HG03097 (cell line): Measurements from ENCODE around the gene TIAM1.
A peak's percentile ranks its signal among the peaks of the same experiment; 100 is the strongest.

Experiments used
- ATAC-seq: cut with Tn5 transposase; IDR thresholded peaks from one replicate; pipeline ENCODE4 v1.9.1; 2021; ENCODE audit not compliant: unreplicated experiment, low FRiP score

Gene TIAM1

DNA sequence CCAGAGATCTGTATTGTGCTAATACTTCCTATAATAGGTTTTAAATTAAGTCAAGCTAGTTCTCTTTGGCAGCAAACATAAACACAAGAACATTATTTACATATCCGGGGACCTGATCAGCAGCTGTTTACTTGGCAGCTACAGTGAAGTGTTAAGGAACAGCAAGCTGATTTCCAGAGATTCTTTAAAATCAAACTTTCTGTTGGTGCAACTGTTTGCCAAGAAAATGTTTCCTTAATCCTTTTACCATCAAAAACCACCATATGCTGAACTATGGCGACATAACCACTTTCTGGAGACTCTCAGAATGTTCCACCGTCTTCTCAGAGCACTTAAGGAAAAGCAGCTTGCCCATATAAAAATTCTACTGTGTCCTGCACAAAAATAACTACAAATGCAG is 198.8 kb downstream of the TIAM1 start:
- no peak for ATAC-seq

DNA sequence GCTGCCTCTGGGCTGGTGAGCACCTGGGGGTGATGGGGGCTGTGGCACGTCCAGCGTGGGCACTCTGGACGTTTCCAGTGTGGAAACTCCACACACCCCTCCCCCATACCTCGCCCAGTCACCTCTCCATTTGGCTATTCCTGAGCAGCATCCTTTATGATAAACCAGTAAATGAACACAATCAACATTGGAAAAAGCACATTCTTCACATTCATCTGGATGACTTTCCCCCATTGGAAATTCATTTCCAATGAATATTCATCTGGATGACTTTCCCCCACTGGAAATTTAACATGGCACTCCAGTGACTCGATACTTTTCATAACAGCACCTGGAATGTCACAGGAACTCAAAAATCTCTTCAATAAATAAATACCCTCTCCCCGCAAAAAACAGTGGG is 201.0 kb downstream of the TIAM1 start:
- no peak for ATAC-seq

DNA sequence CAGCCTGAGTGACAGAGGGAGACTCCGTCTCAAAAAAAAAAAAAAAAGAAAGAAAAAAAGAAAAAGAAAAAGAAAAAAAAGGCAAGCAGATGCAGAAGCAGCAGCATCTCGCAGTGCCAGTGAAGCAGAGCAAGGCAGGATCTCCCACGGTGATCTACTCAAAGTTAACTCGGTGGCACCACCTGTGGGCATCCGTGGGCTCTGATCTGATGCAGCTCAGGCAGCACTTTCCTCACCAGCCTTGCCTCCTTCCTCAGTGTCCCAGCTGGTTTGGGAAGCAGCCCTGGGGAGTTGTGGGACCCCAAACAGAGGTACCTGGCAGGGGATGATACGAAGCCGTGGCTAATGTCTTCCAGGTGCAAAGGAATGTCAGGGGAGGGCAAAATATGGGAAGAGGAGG is 201.5 kb downstream of the TIAM1 start:
- ATAC-seq, result no peak

DNA sequence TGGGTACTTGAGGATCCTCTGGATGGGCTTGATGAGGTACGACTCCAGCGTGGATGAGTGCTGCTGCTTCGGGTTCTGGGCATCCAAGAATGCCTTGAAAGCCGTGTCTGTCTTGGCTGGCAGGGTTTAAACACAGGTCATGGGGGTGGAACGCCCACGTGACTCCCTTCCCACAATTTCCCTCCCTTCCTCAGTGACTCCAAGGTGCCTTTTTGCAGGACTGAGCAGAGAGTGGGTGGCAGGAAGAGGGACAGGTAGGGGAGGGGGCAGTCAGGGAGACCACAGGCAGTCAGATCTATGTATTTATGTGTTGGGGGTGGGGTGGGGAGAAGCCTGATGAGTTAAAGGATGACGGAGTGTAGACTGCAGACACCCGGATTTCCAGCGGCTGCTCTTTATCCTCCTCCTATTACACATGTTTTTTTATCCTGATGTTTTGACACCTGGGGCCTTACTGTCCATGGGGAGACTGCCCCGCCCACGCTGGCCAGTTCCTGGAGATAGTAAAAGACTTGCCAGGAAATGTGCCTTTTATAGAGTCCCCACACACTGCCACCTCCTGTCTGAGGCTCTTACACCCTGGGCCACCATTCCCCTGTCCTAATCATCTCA is 202.6 kb downstream of the TIAM1 start:
- no peak for ATAC-seq

DNA sequence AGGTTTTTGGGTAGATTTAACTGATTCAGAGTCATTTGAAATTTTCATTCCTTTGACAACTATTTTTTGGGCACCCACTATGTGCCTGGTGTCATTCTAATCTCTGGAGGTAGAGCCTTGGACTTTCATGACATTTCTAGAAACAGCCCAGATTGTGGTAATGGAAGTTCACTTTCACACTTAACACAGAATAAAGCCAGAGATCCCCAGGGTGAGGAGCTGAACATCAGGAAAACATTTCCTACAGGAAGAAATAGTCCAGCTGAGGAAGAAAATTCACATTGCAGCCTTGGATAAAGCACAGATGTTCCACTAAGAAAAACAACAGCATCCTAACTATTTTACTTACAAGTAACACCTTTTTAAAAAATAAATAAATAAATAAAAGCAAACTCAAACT is 203.4 kb downstream of the TIAM1 start:
- no peak for ATAC-seq

DNA sequence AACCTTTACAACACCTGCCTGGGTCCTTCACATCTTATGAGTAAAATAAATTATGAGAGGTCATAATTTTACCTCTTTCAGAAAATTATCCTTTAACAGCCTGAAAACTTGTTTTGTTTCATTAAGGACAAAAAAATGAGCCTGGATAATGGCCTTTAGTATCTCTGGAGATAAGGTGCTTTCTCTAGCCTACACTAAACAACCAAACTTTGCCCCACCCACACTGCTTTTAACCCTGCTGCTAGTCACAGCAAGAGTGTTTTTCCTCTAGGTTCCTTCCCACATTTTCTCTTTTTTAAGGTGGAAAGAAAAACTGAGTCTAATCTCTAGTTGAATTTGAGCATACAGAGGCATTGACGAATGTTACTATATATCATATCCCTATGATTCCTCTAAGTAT is 204.0 kb downstream of the TIAM1 start:
- ATAC-seq, result no peak

DNA sequence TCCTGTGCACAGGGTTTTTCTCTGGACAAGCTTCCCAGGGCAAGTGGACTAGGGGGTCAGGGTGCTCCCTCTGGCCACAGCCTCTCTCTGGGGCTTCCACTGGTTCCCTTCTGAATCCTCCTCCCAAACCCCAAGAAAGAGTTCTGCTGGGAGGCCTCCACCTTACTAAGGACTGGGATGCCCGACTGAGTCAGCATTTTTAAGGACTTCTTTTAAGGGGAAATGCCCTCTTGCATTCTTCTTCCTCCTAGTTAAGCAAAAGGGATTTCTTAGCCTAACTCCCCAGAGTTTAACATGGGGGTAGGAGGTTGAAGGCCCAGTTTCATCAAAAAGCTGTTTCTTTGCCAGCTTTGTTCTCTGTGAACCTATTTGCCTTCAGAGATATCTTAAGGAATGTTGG is 206.1 kb downstream of the TIAM1 start:
- no peak for ATAC-seq

DNA sequence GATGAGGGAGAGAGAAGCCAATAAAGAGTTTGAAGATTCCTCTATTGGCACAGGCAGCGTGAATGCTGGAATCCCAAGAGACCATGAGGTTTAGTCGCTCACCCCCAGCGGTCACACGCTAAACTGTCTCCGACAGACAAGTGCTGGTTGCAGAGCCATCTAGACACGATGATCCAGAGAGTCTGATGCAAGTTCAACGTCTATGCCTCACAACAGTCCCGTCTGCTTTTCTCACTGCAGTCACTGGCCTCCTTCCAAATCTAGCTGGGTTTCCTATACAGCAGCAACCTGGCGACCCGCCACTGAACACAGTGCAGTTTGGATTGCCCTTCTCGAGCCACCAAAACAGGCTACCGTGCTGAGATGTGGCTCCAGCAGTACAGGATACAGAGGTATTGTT is 207.2 kb downstream of the TIAM1 start:
- ATAC-seq, result peak; percentile 53

DNA sequence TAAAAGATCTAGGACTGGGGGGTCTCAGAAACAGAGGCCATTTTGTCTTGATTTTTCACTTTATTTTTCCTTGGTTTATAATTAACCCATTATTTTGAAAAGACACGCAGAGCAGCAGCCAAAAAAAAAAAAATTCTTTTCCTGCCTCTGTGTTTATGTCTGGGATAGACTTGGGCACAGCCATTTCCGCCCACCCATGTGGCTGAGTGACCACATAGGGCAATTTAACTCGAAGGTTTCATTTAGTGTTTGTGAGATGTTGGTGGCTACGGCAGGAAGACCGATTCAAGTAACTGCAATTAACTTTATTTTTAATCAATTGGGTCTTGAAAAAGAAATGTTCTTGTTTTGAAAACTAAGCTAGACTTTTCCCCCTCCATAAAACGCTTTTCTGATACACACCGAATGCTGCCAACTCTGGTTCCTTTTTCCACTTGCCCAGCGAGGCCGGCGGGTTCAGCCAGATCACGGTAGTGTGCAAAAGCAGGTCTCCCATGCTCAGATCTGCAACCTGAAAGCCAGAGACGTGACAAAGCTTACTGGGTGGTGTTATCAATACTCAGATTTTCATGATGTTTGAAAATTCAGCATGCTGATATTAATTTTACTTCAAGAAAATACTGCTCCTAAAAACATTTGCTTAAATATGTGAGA is 208.4 kb downstream of the TIAM1 start:
- no peak for ATAC-seq

DNA sequence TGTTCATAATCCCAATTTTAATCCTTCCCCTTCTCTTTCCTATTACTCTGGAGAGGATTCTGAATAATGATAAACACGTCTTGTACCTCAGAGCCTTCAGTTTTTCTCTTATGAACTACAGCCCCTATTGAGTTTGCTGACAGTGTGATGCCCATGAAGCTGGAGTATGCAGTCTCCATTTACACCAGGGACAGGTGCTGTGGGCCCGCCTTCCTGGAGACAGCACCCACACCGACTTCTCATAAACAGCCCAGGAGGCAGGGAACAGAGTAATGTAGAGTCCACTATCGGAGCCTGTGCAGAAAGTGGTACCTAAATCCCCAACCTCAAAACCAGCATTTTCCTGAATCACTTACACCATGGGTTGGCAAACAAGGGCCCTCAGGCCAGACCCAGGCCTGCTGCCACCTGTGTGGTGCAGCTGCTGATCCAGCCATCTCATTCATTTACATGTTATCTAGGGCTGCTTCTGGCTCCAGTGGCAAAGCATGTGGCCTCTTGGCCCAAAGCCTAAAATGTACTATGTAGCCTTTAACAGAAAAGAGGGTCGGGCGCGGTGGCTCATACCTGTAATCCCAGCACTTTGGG is 210.7 kb downstream of the TIAM1 start:
- peak; percentile 9 for ATAC-seq

DNA sequence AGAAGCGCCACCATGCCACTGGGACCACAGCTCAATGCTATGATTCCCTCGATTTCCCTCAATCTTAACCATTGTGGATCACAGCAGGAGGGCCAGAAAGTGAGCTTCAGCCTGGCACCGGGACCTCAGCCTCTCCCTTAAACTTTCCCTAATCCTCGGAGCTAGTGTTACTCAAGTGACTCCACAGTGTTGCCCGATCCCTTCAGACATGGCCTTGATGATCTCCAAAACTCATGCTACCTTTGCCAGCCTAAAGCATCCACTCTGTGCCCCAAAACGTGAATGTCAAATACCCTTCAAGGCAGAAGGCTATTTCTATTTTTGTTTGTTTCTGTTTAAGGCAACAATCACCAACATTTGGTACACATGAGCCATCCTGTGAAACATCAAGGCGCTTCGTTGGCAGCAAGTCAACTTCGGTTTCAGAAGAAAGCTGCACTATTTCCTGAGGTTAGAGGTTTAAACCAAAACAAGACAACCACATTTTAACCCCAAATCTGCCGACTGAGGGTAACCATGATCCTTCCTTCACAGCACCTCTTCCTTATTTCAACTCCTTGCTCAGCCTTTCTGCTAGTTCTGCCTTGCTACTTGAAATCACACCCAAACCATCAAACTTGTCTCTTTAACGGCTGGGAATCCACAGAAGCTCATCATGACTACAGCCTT is 211.4 kb downstream of the TIAM1 start:
- peak; percentile 75 for ATAC-seq

DNA sequence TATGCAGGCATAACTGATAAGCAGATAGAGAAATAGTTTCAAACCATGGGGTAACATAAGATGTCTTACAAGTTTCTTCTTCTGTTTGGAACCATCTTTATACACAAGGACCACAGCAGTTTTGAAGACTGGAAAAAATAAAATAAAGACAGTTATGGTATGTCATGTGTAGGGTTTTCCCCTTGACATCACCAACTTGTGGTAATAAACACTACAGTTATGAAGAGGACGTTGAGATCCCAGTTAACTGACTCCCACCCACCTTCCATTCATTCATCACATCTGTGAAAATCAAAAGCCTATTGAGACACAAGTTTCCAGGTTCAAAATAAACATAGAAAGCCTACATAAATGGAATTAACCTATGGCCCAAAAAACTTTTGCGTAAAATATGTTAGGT is 213.2 kb downstream of the TIAM1 start:
- ATAC-seq, result no peak

DNA sequence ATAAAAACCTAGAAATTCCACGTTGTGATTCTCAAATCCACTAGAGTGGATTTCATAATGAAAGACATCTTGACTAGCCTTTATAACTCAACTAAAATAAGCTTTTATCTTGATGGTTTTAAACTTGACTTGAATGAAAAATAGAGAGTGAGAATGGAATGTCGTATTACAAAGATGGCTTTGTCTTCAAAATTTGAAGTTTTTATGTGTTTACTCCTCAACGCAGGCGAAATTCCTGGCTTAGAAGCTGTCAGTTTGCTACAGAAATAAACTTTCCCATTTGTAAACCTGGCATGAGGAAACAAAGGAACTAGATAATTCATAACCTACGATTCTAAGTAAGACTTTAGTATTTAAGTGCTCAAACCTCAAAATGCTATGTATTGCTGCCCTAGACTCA is 215.8 kb downstream of the TIAM1 start:
- no peak for ATAC-seq

DNA sequence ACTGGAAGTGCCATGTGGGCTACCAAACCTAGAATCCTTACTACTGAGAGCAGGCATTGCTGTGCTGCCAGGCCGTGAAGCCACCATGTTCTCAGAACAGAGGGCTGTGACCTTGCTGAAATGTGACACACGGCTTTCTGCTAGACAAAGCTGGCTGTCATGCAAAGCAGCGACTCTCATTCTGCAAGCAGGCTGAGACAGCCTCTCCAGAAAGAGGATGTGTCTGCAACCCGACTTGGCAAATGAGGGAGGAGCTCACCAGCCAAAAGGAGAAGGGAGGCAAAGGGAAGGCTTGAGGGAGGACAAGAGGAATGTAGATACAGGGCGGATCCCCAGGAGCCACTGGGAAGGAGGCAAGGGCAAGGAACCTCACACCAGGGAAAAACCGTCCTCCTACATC is 220.1 kb downstream of the TIAM1 start:
- ATAC-seq, result no peak

DNA sequence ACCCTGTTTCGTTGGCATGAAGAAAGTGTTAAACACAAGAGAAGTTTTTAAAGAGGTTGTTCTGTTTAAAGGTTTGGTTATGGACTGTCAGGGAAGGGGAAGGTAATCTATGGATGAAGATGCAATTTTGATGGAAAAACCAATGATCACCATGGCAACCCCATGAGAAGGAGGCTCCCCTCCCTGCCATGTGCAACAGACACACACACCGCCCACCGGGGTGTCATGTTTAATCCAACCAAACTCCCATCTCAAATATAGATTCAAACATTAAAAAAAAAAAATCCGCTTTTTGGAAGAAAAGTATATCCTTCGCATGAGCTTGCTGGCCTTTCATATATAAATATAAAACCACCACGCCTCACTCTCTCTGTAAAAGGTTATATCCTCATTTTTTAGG is 224.9 kb downstream of the TIAM1 start:
- ATAC-seq, result no peak

DNA sequence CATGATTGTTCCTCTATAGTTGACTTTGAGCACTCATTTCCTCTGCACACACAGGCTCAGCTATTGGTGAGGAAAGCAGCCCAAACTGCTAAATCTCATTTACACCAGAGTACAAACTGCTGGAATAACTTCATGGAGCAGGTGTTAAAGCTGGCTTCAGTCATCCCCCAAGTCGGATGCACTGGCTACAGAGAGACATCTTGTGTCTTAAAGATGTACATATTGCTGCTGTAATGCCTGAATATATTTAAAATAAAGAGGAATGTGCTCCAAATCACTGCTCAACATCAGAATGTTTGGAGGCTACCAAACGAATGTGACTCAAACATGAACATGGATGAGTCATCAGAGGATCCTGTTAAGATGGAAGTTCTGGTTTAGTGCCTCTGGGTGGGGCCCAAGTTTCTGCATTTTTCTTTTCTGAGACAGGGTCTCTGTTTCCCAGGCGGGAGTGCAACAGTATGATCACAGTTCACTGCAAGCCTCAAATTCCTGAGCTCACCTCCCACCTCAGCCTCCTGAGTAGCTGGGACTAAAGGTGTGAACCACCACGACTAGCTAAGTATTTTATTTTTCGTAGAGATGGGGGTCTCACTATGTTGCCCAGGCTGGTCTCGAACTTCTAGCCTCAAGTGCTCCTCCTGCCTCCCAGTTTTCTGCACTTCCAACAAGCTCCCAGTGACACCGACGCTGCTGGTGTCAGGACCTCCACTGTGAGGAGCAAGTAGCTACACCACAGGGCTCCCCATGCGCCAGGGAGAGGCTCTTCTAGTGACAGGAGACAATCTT is 226.7 kb downstream of the TIAM1 start:
- ATAC-seq, result no peak

DNA sequence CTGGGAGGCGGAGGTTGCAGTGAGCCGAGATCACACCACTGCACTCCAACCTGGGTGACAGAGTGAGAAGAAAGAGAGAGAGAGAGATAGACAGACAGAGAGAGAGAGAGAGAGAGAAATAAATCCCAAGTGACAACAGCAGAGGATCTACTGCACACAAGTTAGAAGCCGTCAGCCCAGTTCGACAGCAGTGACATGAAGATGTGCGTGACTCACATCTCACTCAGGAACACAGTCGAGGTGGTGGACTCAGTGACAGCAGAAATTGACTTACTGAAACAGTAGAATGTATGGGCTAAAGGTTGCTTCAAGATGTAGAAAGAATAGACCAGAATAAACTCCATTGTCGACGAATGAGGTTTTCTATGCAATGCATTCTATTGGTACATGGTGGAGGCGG is 228.8 kb downstream of the TIAM1 start:
- ATAC-seq, result no peak

DNA sequence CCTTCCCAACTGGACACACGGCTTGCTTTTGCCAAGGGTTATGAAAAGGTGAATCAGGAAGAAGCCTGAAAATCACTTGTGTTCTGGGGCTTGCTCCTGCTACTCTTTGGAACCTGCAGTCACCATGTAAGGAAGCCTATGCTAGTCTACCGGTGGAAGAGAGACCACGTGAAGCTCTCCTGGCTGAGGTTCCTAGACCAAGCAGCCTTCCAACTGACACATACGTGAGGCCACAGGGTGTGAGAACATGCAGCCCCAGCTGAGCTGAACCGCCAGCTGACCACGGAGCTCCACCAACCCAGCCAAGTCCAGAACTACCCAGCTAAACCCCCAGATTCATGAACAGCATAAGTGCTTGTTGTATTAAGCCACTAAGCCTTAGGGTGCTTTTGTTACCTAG is 233.0 kb downstream of the TIAM1 start:
- ATAC-seq, result no peak

DNA sequence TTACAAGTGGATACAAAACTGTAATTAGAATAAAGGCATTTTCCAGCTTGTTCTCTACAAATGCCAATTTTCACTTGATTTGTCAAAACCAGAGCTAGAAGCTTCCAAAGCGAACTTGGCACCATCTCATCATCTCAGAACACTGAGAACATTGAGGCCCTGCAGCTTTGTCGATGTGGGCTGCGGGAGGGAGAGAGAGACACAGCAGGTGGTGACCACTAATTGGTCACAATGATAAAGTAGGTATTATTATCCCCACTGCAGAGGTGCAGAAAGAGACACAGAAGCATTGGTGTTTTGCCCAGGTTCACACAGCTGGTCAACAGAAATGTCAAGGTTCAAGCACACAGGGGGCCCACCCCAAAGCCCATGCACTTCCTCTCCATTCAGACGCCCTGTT is 233.6 kb downstream of the TIAM1 start:
- ATAC-seq, result no peak

DNA sequence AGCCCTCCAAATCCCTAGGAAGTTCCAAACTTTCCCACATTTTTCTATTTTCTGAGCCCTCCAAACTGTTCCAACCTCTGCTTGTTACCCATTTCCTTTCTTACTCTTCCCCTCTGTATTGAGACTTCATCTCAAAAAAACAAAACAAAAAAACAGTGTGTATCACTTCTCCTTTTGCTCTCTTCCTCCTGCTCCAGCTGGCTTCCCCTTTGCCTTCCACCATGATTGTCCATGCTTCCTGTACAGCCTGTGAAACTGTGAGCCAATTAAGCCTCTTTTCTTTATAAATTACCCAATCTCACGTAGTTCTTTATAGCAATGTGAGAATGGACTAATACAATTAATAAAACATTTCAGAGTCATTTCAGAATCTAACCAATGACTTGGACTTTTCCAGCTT is 236.2 kb downstream of the TIAM1 start:
- no peak for ATAC-seq

DNA sequence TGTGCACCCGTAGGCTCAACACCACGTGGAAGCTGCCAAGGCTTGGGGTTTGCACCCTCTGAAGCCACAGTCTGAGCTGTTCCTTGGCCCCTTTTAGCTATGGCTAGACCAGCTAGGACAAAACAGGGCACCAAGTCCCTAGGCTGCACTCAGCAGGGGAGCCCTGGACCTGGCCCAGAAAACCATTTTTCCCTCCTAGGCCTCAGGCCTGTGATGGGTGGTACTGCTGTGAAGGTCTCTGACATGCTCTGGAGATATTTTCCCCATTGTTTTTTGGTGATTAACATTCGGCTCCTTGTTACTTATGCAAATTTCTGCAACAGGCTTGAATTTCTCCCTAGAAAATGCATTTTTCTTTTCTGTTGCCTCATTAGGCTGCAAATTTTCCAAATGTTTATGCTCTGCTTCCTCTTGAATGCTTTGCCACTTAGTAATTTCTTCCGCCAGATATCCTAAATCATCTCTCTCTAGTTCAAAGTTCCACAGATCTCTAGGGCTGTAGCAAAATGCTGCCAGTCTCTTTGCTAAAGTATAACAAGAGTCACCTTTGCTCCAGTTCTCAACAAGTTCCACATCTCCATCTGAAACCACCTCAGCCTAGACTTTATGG is 236.8 kb downstream of the TIAM1 start:
- no peak for ATAC-seq
